Neural cell (in vitro differentiated cells): ENCODE measurements around the gene ATP6AP2.

Experiments used
- CTCF ChIP-seq: fragments of 450-650 bp; IDR thresholded peaks from 2 replicates; pipeline ENCODE4 v1.5.1; 2014; ENCODE audit warnings: antibody characterized with exemption, mild to moderate bottlenecking, moderate library complexity; ENCODE audit not compliant: poor library complexity, severe bottlenecking
- EP300 ChIP-seq: fragments of 450-650 bp; conservative IDR thresholded peaks from 2 replicates; pipeline ENCODE4 v1.6.1; 2014; ENCODE audit warnings: antibody characterized with exemption, mild to moderate bottlenecking, moderate library complexity; ENCODE audit not compliant: poor library complexity, severe bottlenecking
- EZH2 ChIP-seq: fragments of 200-600, 300-800 bp; shearing (Covaris generic), sonication (generic); IDR thresholded peaks from 2 replicates; pipeline ENCODE4 v1.6.1; 2014; ENCODE audit warnings: antibody characterized with exemption, low read length, borderline replicate concordance, mild to moderate bottlenecking; ENCODE audit not compliant: insufficient read depth, poor library complexity, severe bottlenecking
- POLR2AphosphoS5 ChIP-seq: IDR thresholded peaks from 2 replicates; pipeline ENCODE4 v1.6.1; 2012
- RAD21 ChIP-seq: fragments of 450-650 bp; conservative IDR thresholded peaks from 2 replicates; pipeline ENCODE4 v1.6.1; 2014; ENCODE audit warnings: antibody characterized with exemption, mild to moderate bottlenecking, moderate library complexity
- REST ChIP-seq: IDR thresholded peaks from 2 replicates; pipeline ENCODE4 v1.6.1; 2012; ENCODE audit warnings: borderline replicate concordance
- SMC3 ChIP-seq: fragments of 450-650 bp; conservative IDR thresholded peaks from 2 replicates; pipeline ENCODE4 v1.6.1; 2014; ENCODE audit warnings: antibody characterized with exemption, mild to moderate bottlenecking, moderate library complexity; ENCODE audit not compliant: poor library complexity
- TAF1 ChIP-seq: IDR thresholded peaks from 2 replicates; pipeline ENCODE4 v1.6.1; 2012; ENCODE audit warnings: low read depth

GRCh38 chrX:40539214-40540142 is 41.3 kb upstream of the ATP6AP2 start:
- TF ChIP-seq REST (no peak), CTCF (no peak), RAD21 (no peak), EP300 (no peak), EZH2 (no peak), POLR2AphosphoS5 (no peak), TAF1 (no peak), SMC3 (no peak)
